HG03558 (cell line): Measurements from ENCODE around the gene PKIG.

Experiments
- ATAC-seq: cut with Tn5 transposase; IDR thresholded peaks from one replicate; pipeline ENCODE4 v1.9.1; 2021; ENCODE audit warnings: moderate number of reproducible peaks; ENCODE audit not compliant: unreplicated experiment; ENCODE audit errors: extremely low read depth

The PKIG gene

GRCh38 chr20:44615876-44616603, 33.7 kb downstream of the PKIG start:
- no peak for ATAC-seq

DNA sequence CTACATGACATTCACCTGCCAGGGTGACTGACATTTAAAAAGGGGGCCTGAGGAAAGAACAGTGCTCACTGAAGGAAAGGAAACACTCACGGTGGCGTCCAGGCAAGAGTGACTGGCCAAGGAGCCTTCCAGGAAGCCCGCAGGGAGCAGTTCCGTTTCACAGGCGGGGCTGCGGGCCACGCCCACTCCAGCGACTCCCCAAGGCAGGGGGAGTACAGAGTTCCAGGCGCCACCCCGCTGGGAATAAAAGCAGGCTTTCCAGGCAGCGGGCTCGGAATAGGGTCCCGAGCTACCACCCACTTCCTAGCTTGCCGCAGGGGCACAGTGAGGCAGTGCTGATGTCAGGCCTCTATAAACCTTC, 34.2 kb downstream of the PKIG start:
- ATAC-seq, result no peak

- ATAC-seq, result no peak
Observed at GRCh38 chr20:44618318-44618731, 35.9 kb downstream of the PKIG start.

- no peak for ATAC-seq
Observed at GRCh38 chr20:44619294-44619693, 36.9 kb downstream of the PKIG start.

- no peak for ATAC-seq
Observed at GRCh38 chr20:44620030-44620429, 37.7 kb downstream of the PKIG start.

DNA sequence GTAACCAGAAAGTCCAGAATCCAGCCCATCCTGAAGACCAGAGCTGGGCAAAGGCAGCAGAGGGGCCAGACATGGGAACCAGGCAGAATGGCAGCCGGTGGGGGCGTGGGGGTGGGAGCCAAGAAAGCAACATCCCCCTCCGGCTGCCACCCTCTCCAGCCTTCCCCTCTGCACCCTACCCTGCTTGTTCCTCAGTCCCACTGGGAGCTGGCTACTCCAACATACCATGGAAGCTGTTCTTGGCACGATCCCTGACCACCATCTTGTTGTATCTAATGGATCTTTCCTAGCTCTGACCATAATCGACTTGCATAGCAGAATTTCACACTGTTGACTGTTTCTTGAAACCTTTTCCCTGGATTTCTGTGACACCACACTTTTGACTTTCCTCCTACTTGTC, 38.9 kb downstream of the PKIG start:
- no peak for ATAC-seq

DNA sequence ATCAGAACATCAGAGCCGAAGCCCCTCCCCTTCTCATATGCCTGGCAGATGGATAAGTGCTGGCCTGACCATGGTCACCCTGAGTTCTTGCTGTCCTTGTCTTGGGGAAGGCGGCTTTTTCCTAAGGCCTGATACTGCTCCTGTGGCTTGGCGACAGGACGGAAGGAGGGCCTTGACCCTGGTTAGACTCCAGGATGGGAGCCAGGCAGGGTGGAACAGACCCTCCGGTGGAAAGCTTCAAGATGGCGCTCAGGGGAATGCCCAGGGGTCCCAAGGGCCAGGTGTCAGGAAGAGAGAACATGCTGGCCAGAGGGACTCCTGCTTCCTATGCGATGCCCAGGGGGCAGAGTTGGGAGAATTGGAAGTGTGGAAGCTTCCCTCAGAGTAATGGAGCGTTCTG, 39.6 kb downstream of the PKIG start:
- no peak for ATAC-seq

DNA sequence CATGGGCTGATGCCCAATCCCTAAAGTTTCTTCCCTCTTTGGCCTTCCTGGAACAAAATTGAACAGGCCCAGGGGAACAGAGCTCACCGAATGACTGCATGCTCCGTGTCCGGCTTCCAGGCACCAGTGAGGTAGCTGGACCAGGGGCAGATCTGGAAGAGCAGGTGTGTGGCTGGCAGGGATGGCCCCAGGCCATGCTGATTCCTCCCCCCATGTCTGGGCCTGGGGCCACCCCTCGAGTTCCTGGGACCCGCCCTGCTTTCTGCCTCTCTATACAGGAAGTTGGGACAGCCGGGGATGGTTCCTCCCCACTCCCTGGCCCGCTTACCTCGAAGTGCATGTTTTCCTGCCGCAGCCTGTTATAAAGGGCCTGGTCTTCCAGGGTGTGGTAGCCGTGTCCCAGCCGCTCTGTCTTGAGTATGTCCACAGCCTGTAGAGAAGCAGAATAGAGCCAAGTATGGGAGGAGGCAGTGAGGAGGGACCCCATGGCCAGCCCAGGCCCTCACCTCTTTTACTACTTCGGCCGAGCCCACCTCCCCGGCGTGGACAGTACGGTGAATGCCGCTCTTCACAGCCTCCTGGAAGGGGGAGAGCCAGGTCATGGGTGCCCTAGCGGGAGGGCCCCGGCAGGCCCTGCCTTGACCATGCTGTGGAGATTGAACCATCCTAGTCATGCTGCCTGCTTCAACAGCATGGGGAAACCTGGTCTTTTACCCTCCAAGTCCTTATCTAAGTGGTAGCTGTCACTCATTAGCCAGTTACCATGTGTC, 40.3 kb downstream of the PKIG start:
- no peak for ATAC-seq

DNA sequence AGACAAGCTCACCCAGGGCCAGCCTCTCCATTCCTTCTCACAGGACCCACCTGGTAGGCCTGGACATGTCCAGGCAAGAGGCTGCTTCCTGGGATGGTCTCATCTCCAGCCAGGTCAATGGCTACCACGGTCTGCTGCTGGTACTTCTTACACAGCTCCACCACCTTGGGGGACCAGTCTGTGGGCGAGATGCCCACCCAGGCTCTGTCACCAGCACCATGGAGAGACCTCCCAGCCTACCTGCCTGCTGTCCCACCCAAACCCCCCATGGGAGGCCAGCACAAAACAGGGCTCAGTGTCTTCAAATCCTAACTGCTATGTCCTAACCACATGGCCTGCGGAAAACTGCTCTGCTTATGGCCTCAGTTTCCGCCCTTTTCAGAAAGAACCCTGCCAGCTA, 41.8 kb downstream of the PKIG start:
- no peak for ATAC-seq

DNA sequence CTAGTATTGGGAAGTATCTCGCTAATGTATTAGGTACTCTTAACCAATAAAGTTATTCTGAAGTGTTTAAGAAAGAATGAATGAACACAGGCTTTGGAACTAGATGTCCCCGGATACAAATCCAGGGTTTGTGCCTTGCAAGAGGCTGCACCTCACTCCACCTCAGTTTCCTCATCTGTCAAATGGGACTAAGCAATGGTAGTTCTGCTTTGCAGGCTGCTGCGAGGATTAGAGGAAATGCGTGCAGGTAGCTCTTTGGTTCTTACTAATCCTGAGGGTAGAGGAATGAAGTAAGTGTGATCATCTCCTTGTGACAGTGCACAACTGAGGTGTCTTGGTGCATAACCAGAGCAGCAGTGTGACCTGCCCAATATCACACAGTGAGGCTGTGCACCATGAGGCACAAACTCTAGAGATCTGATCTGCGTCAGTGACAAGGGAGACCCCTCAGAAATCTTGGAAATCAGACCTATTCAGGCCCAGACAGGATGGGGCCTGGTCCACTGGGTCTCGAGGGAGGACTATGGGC, 42.4 kb downstream of the PKIG start:
- no peak for ATAC-seq

DNA sequence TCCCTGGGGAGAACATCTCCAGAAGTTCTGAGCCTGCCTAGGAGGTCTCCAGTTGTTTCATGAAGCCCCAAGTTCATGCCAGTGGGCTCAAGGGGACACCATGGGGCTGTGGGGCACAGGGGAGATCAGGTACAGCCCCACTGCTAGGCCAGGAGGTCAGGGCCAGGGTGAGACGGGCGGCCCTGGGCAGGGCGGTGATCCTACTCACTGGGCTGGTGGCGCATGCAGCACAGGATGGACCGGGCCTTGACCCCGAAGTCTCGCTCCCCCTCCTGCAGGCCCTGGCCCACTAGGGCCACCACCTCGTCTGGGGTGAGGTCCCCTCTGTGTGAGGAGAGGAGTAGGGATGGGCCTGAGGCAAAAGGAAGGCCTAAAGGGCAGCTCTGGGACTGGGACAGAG, 43.0 kb downstream of the PKIG start:
- ATAC-seq, result no peak

DNA sequence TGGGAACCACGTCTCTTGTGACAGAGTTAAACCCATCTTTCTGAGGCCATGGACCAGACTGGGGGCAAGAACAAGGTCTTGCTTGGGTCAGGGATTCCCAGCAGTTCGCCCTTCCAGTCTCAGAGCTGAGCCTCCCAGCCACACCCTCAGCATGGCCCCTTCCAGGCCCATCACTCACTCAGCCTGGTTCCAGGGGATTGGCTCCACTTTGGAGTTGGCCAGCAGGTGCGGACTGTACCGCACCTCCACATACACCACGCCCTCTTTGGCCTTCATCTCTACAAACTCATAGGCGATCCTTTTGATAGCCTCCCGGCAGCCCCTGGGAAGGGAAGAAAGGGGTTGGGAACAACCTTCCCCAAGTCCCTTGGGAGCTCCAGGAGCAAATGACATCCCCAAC, 43.9 kb downstream of the PKIG start:
- no peak for ATAC-seq

GRCh38 chr20:44627364-44628010, 45.1 kb downstream of the PKIG start:
- no peak for ATAC-seq

GRCh38 chr20:44629017-44629385, 46.6 kb downstream of the PKIG start:
- no peak for ATAC-seq

DNA sequence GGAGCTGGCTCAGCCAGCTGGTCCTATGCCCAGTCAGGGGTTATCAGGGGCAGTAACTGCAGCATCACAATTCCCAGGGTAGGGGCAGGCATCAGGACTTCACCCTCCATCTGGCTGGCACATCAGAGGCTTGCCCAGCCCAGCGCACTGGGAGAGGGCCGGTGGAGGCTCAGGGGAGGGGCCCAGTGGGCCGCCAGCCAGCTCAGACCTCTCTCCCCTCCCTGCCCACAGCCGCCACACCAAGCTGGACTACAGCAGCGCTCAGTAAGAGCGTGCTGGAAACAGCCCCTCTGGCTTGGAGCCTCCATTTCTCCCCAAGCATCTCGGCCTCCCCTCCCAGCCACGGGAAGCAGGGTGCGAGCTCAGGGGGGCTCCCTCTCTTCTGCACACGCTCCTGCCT, 47.2 kb downstream of the PKIG start:
- ATAC-seq, result no peak

GRCh38 chr20:44630297-44630696, 47.9 kb downstream of the PKIG start:
- no peak for ATAC-seq

GRCh38 chr20:44632103-44632752, 49.8 kb downstream of the PKIG start:
- no peak for ATAC-seq

- no peak for ATAC-seq
Observed at GRCh38 chr20:44633187-44633810, 50.9 kb downstream of the PKIG start.

- ATAC-seq, result no peak
Observed at GRCh38 chr20:44633872-44634600, 51.7 kb downstream of the PKIG start.

- no peak for ATAC-seq
Observed at GRCh38 chr20:44635877-44636276, 53.5 kb downstream of the PKIG start.
